Measurements from ENCODE around the gene IYD. TPM values are rescaled to one million over a fixed set of nuclear protein-coding genes. Genes with fewer than 3 reads are reported as not detected.

IYD gene, protein sequence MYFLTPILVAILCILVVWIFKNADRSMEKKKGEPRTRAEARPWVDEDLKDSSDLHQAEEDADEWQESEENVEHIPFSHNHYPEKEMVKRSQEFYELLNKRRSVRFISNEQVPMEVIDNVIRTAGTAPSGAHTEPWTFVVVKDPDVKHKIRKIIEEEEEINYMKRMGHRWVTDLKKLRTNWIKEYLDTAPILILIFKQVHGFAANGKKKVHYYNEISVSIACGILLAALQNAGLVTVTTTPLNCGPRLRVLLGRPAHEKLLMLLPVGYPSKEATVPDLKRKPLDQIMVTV
- under 1 TPM in 2 of 3 donors, not detected in 1; 0.29 to 0.33 TPM for total RNA-seq

DNA sequence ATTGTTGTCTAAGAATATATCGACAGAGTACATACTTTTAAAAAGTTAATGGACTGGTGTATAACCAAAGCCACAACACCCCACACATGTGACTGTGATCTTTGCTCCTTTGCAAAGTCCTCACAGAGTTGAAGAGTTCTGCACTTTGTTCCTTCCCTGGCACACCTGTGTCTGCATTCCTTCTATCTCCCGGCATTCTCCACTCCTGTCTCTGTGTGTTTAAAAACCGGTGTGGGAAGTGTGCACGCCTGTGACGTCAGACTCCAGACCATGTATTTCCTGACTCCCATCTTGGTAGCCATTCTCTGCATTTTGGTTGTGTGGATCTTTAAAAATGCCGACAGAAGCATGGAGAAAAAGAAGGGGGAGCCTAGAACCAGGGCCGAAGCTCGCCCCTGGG, at the start of gene IYD:
TSS of gene IYD (plus strand) at position 251 of the 400 bp plus-strand sequence. CDS start at position 271, 20 bp downstream.
- no peaks in the 10 kb centered on the region for H3K36me3 ChIP-seq
- TF ChIP-seq POLR2A (IDR thresholded peaks at IDR 0.05) (no peak), POLR2AphosphoS5 (IDR thresholded peaks at IDR 0.05) (no peak)
- TF ChIP-seq, protein P1, sequence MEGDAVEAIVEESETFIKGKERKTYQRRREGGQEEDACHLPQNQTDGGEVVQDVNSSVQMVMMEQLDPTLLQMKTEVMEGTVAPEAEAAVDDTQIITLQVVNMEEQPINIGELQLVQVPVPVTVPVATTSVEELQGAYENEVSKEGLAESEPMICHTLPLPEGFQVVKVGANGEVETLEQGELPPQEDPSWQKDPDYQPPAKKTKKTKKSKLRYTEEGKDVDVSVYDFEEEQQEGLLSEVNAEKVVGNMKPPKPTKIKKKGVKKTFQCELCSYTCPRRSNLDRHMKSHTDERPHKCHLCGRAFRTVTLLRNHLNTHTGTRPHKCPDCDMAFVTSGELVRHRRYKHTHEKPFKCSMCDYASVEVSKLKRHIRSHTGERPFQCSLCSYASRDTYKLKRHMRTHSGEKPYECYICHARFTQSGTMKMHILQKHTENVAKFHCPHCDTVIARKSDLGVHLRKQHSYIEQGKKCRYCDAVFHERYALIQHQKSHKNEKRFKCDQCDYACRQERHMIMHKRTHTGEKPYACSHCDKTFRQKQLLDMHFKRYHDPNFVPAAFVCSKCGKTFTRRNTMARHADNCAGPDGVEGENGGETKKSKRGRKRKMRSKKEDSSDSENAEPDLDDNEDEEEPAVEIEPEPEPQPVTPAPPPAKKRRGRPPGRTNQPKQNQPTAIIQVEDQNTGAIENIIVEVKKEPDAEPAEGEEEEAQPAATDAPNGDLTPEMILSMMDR (IDR thresholded peaks at IDR 0.05): no peak
- no peak within 1 kb of the TSS for H3K4me3 ChIP-seq
- no peaks in the 10 kb centered on the region for H3K4me1 ChIP-seq
- H3K27ac ChIP-seq: no peak within 1 kb of the TSS
- intact Hi-C loops (cut with DNase I; ENCODE audit: low total_unique reads): no loop called here
- no peaks in the 10 kb centered on the region for H3K9me3 ChIP-seq
- no peak for DNase-seq (ENCODE audit: low spot score in 2 of 2)
- H3K27me3 ChIP-seq: no peaks in the 10 kb centered on the region

DNA sequence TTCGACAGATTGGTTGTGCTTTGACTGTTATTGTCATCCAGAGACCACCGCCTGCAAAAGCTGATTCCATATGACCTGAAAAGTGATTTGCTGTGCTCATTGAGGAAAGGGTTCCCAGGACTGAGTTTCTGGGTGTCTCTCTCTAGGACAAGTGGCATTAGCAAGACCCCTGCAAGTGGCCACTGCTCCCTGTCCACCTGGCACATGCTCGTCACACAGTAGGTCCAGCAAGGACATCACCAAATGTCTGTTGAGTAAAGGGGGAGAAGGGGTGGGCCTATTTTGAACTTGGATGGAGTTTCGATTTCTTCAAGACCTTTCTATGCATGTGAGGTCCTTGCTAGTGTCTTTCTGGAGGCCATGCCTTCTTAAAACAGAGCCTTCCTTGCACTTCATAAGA, 48.9 kb upstream of the IYD start:
- H3K4me1 ChIP-seq: no peaks in the 10 kb centered on the region
- intact Hi-C loops (cut with DNase I; ENCODE audit: low total_unique reads): no loop called here
- no peak for TF ChIP-seq POLR2A (IDR thresholded peaks at IDR 0.05)
- no peak for TF ChIP-seq POLR2AphosphoS5 (IDR thresholded peaks at IDR 0.05)
- TF ChIP-seq, protein P1 (IDR thresholded peaks at IDR 0.05): no peak
- no peak overlapping the region for H3K4me3 ChIP-seq
- no peaks in the 10 kb centered on the region for H3K36me3 ChIP-seq
- no peaks in the 10 kb centered on the region for H3K9me3 ChIP-seq
- no peaks in the 10 kb centered on the region for H3K27me3 ChIP-seq
- no peak for DNase-seq (ENCODE audit: low spot score in 2 of 2)
- H3K27ac ChIP-seq: no peak overlapping the region

DNA sequence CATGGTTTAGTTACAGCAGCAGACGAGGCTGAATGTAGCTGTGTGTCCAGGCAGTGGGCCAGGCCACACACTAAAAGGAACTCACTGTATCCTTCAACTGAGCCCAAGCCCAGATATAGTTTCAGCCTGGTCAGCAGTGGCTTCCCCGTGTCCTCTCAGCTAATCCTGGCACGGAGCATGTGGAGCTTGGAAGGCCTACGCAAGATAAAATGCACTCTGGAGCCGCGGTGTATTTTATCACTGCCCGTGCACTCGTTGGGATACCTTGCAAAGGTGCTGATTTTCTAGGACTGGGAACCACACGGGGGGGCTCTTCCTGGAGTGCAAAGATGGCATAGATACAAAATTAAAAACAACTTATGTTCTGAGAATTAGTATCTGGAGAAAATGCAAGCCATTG, 48.4 kb upstream of the IYD start:
- Histone ChIP-seq H3K36me3 (no peaks in the 10 kb centered on the region), H3K9me3 (no peaks in the 10 kb centered on the region), H3K27ac (no peak overlapping the region), H3K4me3 (no peak overlapping the region), H3K4me1 (no peaks in the 10 kb centered on the region), H3K27me3 (no peaks in the 10 kb centered on the region)
- DNase-seq (ENCODE audit: low spot score in 2 of 2): peak in 1 of 2 donors; percentile 36
- TF ChIP-seq, protein P1 (IDR thresholded peaks at IDR 0.05): no peak
- no peak for TF ChIP-seq POLR2AphosphoS5 (IDR thresholded peaks at IDR 0.05)
- no peak for TF ChIP-seq POLR2A (IDR thresholded peaks at IDR 0.05)
- intact Hi-C loops (cut with DNase I; ENCODE audit: low total_unique reads): no loop called here

DNA sequence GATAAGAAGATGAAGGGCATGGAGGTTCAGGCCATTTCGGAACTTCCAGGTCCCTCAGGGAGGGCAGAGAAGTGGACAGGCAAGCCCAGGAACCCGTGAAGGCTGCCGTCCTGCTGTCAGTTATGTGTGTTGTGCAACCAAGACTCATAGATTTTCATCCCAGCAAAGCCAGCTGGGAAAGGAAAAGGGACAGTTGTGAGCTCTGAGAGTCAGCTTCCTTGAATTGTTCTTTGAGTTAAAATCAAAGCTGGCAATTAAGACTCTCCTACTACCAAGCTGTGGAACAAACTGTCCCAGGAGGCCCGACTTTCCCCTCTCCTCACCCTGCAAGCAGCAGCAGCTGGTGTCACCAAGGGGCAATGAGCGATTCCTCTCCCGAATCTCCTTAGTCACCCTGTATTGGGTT, 46.3 kb upstream of the IYD start:
- Histone ChIP-seq H3K4me1 (no peaks in the 10 kb centered on the region), H3K9me3 (no peaks in the 10 kb centered on the region), H3K4me3 (no peak overlapping the region), H3K27ac (no peak overlapping the region), H3K36me3 (no peaks in the 10 kb centered on the region), H3K27me3 (no peaks in the 10 kb centered on the region)
- TF ChIP-seq, protein P1 (IDR thresholded peaks at IDR 0.05): no peak
- TF ChIP-seq POLR2A (IDR thresholded peaks at IDR 0.05): no peak
- TF ChIP-seq POLR2AphosphoS5 (IDR thresholded peaks at IDR 0.05): no peak
- no peak for DNase-seq (ENCODE audit: low spot score in 2 of 2)
- intact Hi-C loops (cut with DNase I; ENCODE audit: low total_unique reads): no loop called here

DNA sequence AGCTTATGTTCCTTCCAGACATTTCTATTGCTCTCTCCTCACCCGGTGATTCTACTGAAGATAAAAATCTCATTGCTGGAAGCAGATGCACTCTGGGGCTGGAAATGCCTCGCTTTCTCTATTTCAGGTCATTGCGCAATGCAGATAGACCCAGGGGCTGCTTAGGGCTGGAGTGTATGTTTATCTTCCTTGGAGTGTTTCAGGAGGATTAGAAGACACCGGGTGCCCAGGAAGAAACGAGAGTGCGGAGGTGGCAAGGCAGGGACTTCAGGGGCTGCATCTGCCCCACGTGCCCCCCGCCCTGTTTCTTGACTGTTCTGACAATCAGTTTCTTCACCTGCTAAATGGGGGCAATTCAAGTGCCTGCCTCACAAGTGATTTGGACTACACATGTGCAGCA, 45.6 kb upstream of the IYD start:
- H3K36me3 ChIP-seq: no peaks in the 10 kb centered on the region
- intact Hi-C loops (cut with DNase I; ENCODE audit: low total_unique reads): no loop called here

More for the DNA sequence above, 45.6 kb upstream of the IYD start:
- TF ChIP-seq POLR2AphosphoS5 (IDR thresholded peaks at IDR 0.05) (no peak), POLR2A (IDR thresholded peaks at IDR 0.05) (no peak)
- TF ChIP-seq, protein P1 (IDR thresholded peaks at IDR 0.05): no peak
- H3K9me3 ChIP-seq: no peaks in the 10 kb centered on the region
- no peak overlapping the region for H3K4me3 ChIP-seq
- H3K27me3 ChIP-seq: no peaks in the 10 kb centered on the region
- no peak for DNase-seq (ENCODE audit: low spot score in 2 of 2)
- no peaks in the 10 kb centered on the region for H3K4me1 ChIP-seq
- no peak overlapping the region for H3K27ac ChIP-seq

Measured in breast epithelium (tissue), 4 donors.